Measurements from ENCODE around the gene ZNF20.

DNA sequence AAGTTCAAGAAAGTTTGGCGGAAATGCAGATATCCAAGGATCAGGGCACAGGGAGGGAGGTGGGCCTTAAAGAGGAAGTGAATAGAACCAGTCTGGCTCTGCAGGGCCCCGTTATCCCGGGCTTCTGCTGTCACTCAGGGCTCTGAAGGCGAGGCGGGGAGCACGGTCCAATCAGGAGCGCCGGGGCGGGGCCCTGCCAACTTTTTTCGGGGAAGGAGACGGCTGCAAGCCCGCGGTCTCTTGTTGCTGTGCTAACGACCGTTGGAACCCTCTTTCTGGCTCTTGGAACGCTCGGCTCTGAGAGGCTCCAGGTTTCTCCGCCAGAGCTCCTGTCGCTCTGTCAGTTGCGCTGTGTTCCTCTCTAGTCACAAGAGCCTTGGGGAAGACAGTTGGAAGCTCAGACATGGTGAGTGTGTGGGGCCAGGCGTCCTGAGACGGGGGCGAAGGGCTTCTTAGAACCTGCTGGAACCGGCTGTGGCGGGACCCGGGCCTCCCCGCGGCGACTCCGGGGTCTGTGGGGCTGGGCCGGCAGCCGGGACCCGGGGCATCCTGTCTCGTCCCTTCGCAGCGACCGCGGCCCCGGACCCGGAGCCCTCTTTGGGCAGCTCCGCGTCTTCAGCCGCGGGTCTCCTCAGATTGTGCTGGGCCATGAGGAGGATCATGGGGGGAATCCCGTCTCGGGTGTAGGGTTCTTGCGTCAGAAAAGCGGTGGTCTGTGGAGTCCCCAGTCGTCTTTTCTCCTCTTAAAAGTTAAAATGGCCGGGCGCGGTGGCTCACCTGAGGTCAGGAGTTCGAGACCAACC, 47.9 kb downstream of the ZNF20 start:
- no peak for TF ChIP-seq ELF4 (IDR thresholded peaks at IDR 0.05)
- TF ChIP-seq FOXM1 (IDR thresholded peaks at IDR 0.05; ENCODE audit: borderline replicate concordance), result no peak
- TF ChIP-seq BHLHE40 (IDR thresholded peaks at IDR 0.05; ENCODE audit: borderline replicate concordance), result no peak
- TF ChIP-seq SP1 (IDR thresholded peaks at IDR 0.05), result no peak
- no peak for TF ChIP-seq SUZ12 (IDR thresholded peaks at IDR 0.05)
- no peak for TF ChIP-seq FOXA1 (IDR thresholded peaks at IDR 0.05)
- no peak for TF ChIP-seq FOXK2 (IDR thresholded peaks at IDR 0.05)
- no peak for TF ChIP-seq L3MBTL2 (conservative IDR thresholded peaks at IDR 0.05)
- no peak for TF ChIP-seq TARDBP (IDR thresholded peaks at IDR 0.05)
- TF ChIP-seq ZNF384 (IDR thresholded peaks at IDR 0.05), result no peak
- TF ChIP-seq ARNT (IDR thresholded peaks at IDR 0.05), result no peak
- TF ChIP-seq NFRKB (IDR thresholded peaks at IDR 0.05), result no peak
- no peak for TF ChIP-seq CTBP1 (IDR thresholded peaks at IDR 0.05; ENCODE audit: borderline replicate concordance)
- no peak for TF ChIP-seq HDGF (IDR thresholded peaks at IDR 0.05; ENCODE audit: borderline replicate concordance)
